Measurements from ENCODE around the gene ADRA1B. TPM values are rescaled to one million over a fixed set of nuclear protein-coding genes. Genes with fewer than 3 reads are reported as not detected.

Gene ADRA1B
- total RNA-seq, 1 experiment from 2014 or later: not detected

- Mint-ChIP-seq H3K9me3 (no peaks in the 10 kb centered on the region; a peak in 1 of 5 replicates), H3K36me3 (ENCODE audit: insufficient read depth in 1 of 3, low read depth in 3 of 3) (no peaks in the 10 kb centered on the region), H3K27ac (no peak overlapping the region), H3K4me3 (no peak overlapping the region), H3K4me1 (peaks cover 10 to 13% of the 10 kb centered on the region in 2 experiments), H3K27me3 (ENCODE audit: low read depth) (peaks cover 4% of the 10 kb centered on the region)
- no peak overlapping the region for H3K4ac ChIP-seq (ENCODE audit: low read depth, low read length)
- H2BK15ac ChIP-seq (ENCODE audit: low read depth, low read length): no peak overlapping the region
- no peak overlapping the region for H3K23ac ChIP-seq (ENCODE audit: insufficient read length, low read depth, low read length)
- WGBS (ENCODE audit: extremely low coverage, insufficient read length, low lambda C conversion rate): no CpG with 5 or more reads among the region's 2 CpGs
- H3K27me3 ChIP-seq (ENCODE audit: insufficient read depth, low read length): no peaks in the 10 kb centered on the region
- H3K79me1 ChIP-seq (ENCODE audit: insufficient read depth, low read depth, low read length, poor library complexity, severe bottlenecking): no peaks in the 10 kb centered on the region
- H4K5ac ChIP-seq (ENCODE audit: insufficient read length, low read depth, low read length): no peak overlapping the region
- no peak overlapping the region for H3T11ph ChIP-seq (ENCODE audit: low read length)
- no peak overlapping the region for H2BK12ac ChIP-seq (ENCODE audit: insufficient read length, low read depth, low read length)
- no peaks in the 10 kb centered on the region for H4K20me1 ChIP-seq (ENCODE audit: control insufficient read depth, insufficient read depth, insufficient read length)
- no peak overlapping the region for H2AFZ ChIP-seq (ENCODE audit: low read length)
- H3K9me3 ChIP-seq (ENCODE audit: control insufficient read depth, low read depth, low read length): no peaks in the 10 kb centered on the region
- no peak overlapping the region for H3K18ac ChIP-seq (ENCODE audit: insufficient read length, low read depth, low read length)
- no peak overlapping the region for H3K14ac ChIP-seq (ENCODE audit: insufficient read depth, low read length)
- no peak overlapping the region for H2BK5ac ChIP-seq (ENCODE audit: insufficient read length, low read length)
- TF ChIP-seq, protein P1, sequence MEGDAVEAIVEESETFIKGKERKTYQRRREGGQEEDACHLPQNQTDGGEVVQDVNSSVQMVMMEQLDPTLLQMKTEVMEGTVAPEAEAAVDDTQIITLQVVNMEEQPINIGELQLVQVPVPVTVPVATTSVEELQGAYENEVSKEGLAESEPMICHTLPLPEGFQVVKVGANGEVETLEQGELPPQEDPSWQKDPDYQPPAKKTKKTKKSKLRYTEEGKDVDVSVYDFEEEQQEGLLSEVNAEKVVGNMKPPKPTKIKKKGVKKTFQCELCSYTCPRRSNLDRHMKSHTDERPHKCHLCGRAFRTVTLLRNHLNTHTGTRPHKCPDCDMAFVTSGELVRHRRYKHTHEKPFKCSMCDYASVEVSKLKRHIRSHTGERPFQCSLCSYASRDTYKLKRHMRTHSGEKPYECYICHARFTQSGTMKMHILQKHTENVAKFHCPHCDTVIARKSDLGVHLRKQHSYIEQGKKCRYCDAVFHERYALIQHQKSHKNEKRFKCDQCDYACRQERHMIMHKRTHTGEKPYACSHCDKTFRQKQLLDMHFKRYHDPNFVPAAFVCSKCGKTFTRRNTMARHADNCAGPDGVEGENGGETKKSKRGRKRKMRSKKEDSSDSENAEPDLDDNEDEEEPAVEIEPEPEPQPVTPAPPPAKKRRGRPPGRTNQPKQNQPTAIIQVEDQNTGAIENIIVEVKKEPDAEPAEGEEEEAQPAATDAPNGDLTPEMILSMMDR (conservative IDR thresholded peaks at IDR 0.05): no peak
- H3K9ac ChIP-seq (ENCODE audit: extremely low read depth, insufficient read length, low read length): no peak overlapping the region
- no peak overlapping the region for H2AK5ac ChIP-seq (ENCODE audit: insufficient read length, low read length)
- H3K23me2 ChIP-seq (ENCODE audit: insufficient read length, low read depth, low read length, poor library complexity, severe bottlenecking): no peaks in the 10 kb centered on the region
- H3K4me1 ChIP-seq (ENCODE audit: insufficient read depth, low read length): no peaks in the 10 kb centered on the region
- no peak overlapping the region for H3K56ac ChIP-seq (ENCODE audit: insufficient read length, low read depth, low read length)
- DNase-seq: no peak
- H3K27ac ChIP-seq (ENCODE audit: insufficient read length, low read depth, low read length): no peak overlapping the region
- H4K91ac ChIP-seq (ENCODE audit: insufficient read length, low read depth, low read length): no peak overlapping the region
- no peak overlapping the region for H2BK20ac ChIP-seq (ENCODE audit: low read depth, low read length, poor library complexity, severe bottlenecking)
- H2BK120ac ChIP-seq (ENCODE audit: low read depth, low read length, poor library complexity, severe bottlenecking): no peak overlapping the region
- H3K4me2 ChIP-seq (ENCODE audit: insufficient read depth, insufficient read length, low read length): no peak overlapping the region
- no peak overlapping the region for H4K8ac ChIP-seq (replicated peaks; ENCODE audit: insufficient read length, low read depth, low read length)
- H3K79me2 ChIP-seq (ENCODE audit: insufficient read depth, low read length): no peaks in the 10 kb centered on the region
Measured at GRCh38 chr5:159880676-159881075, 35.6 kb upstream of the ADRA1B start.
